Muscle layer of duodenum (tissue), 2 donors: Measurements from ENCODE around the gene MAP3K6.
"Not testable (repeated sequence)": the region's sequence is repeated elsewhere in the genome, so short reads cannot be mapped to it uniquely, and the experiment has no call there.

Source experiments
- H3K27ac ChIP-seq: one replicate; pipeline ENCODE4 v1.7.0; 2013; ENCODE audit warnings: mild to moderate bottlenecking, low read length
- H3K27me3 ChIP-seq: one replicate; pipeline ENCODE4 v1.7.0; 2013; ENCODE audit warnings: low read depth, mild to moderate bottlenecking, control low read depth, low read length
- H3K36me3 ChIP-seq, 2 donors: one replicate each; pipeline ENCODE4 v1.7.0; 2013; ENCODE audit warnings: low read length in 2 of 2, control low read depth in 1 of 2, mild to moderate bottlenecking in 1 of 2; ENCODE audit not compliant: insufficient read depth in 2 of 2, control insufficient read depth in 1 of 2
- H3K4me1 ChIP-seq, 2 donors: one replicate each; pipeline ENCODE4 v1.7.0; 2013; ENCODE audit warnings: low read length in 2 of 2, mild to moderate bottlenecking in 2 of 2, control low read depth in 1 of 2, moderate library complexity in 1 of 2; ENCODE audit not compliant: insufficient read depth in 2 of 2, control insufficient read depth in 1 of 2
- H3K4me3 ChIP-seq, 2 donors: one replicate each; pipeline ENCODE4 v1.7.0; 2013; ENCODE audit warnings: low read length in 2 of 2, low read depth in 1 of 2, mild to moderate bottlenecking in 1 of 2
- H3K9me3 ChIP-seq, 2 donors: one replicate each; pipeline ENCODE4 v1.7.0; 2013; ENCODE audit warnings: low read length in 2 of 2, control low read depth in 1 of 2, mild to moderate bottlenecking in 1 of 2; ENCODE audit not compliant: control insufficient read depth in 1 of 2
- donor health status: healthy.

MAP3K6 gene

GRCh38 chr1:27366411-27367159 lies at the start of gene MAP3K6:
TSS of gene MAP3K6 (minus strand) at chr1:27366961. CDS start at chr1:27366597, 364 bp downstream.
- Histone ChIP-seq H3K36me3 (peaks cover 10 to 27% of the 10 kb centered on the region in 2 donors), H3K4me1 (peaks cover 16 to 24% of the 10 kb centered on the region in 2 donors), H3K4me3 (peak within 1 kb of the TSS; percentile 69 to 72), H3K27ac (peak within 1 kb of the TSS; percentile 96), H3K9me3 (no peaks in the 10 kb centered on the region), H3K27me3 (no peaks in the 10 kb centered on the region)

GRCh38 chr1:27414091-27414490 lies 47.3 kb upstream of the MAP3K6 start:
- Histone ChIP-seq H3K27me3 (no peaks in the 10 kb centered on the region), H3K4me1 (peaks cover 14 to 31% of the 10 kb centered on the region in 2 donors), H3K36me3 (peaks cover 73 to 79% of the 10 kb centered on the region in 2 donors), H3K27ac (no peak overlapping the region), H3K4me3 (no peak overlapping the region), H3K9me3 (no peaks in the 10 kb centered on the region)

GRCh38 chr1:27413004-27413403 lies 46.2 kb upstream of the MAP3K6 start:
- no peaks in the 10 kb centered on the region for H3K9me3 ChIP-seq
- no peaks in the 10 kb centered on the region for H3K27me3 ChIP-seq
- H3K36me3 ChIP-seq, result peaks cover 81 to 87% of the 10 kb centered on the region in 2 donors
- no peak overlapping the region for H3K27ac ChIP-seq
- peaks cover 6 to 20% of the 10 kb centered on the region in 2 donors for H3K4me1 ChIP-seq
- no peak overlapping the region for H3K4me3 ChIP-seq

- Histone ChIP-seq H3K4me3 (no peak overlapping the region), H3K27me3 (no peaks in the 10 kb centered on the region), H3K9me3 (no peaks in the 10 kb centered on the region), H3K4me1 (peaks cover 4 to 15% of the 10 kb centered on the region in 2 donors), H3K27ac (no peak overlapping the region), H3K36me3 (peaks cover 84 to 87% of the 10 kb centered on the region in 2 donors)
These were observed 45.7 kb upstream of the MAP3K6 start for GRCh38 chr1:27412502-27412901.

- H3K4me1 ChIP-seq, result peaks cover 4 to 6% of the 10 kb centered on the region in 2 donors
- H3K27me3 ChIP-seq, result no peaks in the 10 kb centered on the region
- peaks cover 74 to 84% of the 10 kb centered on the region in 2 donors for H3K36me3 ChIP-seq
- H3K27ac ChIP-seq, result no peak overlapping the region
- no peak overlapping the region for H3K4me3 ChIP-seq
- no peaks in the 10 kb centered on the region for H3K9me3 ChIP-seq
These were observed 43.9 kb upstream of the MAP3K6 start for GRCh38 chr1:27410709-27411108.

- Histone ChIP-seq H3K27me3 (no peaks in the 10 kb centered on the region), H3K4me1 (peaks cover 4 to 15% of the 10 kb centered on the region in 2 donors), H3K9me3 (no peaks in the 10 kb centered on the region), H3K27ac (no peak overlapping the region), H3K36me3 (peaks cover 64 to 75% of the 10 kb centered on the region in 2 donors), H3K4me3 (no peak overlapping the region)
These were observed 42.9 kb upstream of the MAP3K6 start for GRCh38 chr1:27409669-27410068.

GRCh38 chr1:27408151-27408550 lies 41.4 kb upstream of the MAP3K6 start:
- H3K4me3 ChIP-seq, result no peak overlapping the region
- peaks cover 7 to 27% of the 10 kb centered on the region in 2 donors for H3K4me1 ChIP-seq
- H3K9me3 ChIP-seq, result no peaks in the 10 kb centered on the region
- H3K27me3 ChIP-seq, result no peaks in the 10 kb centered on the region
- peaks cover 49 to 64% of the 10 kb centered on the region in 2 donors for H3K36me3 ChIP-seq
- H3K27ac ChIP-seq, result no peak overlapping the region

- not testable (repeated sequence) for H3K4me3 ChIP-seq, H3K27ac ChIP-seq, H3K27me3 ChIP-seq, H3K9me3 ChIP-seq
- Histone ChIP-seq H3K36me3 (peaks cover 36 to 50% of the 10 kb centered on the region in 2 donors), H3K4me1 (peaks cover 17 to 40% of the 10 kb centered on the region in 2 donors)
These were observed 40.0 kb upstream of the MAP3K6 start for GRCh38 chr1:27406791-27407190.

- Histone ChIP-seq H3K4me1 (peaks cover 17 to 45% of the 10 kb centered on the region in 2 donors), H3K36me3 (peaks cover 35 to 47% of the 10 kb centered on the region in 2 donors), H3K9me3 (no peaks in the 10 kb centered on the region), H3K4me3 (no peak overlapping the region), H3K27me3 (no peaks in the 10 kb centered on the region), H3K27ac (no peak overlapping the region)
These were observed 39.6 kb upstream of the MAP3K6 start for GRCh38 chr1:27406362-27406680.

GRCh38 chr1:27405598-27406361 lies 39.0 kb upstream of the MAP3K6 start:
- not testable (repeated sequence) for H3K9me3 ChIP-seq, H3K27me3 ChIP-seq, H3K4me3 ChIP-seq, H3K27ac ChIP-seq
- Histone ChIP-seq H3K4me1 (peaks cover 17 to 49% of the 10 kb centered on the region in 2 donors), H3K36me3 (peaks cover 30 to 42% of the 10 kb centered on the region in 2 donors)

GRCh38 chr1:27405074-27405473 lies 38.3 kb upstream of the MAP3K6 start:
- H3K36me3 ChIP-seq, result peaks cover 23 to 35% of the 10 kb centered on the region in 2 donors
- H3K27me3 ChIP-seq, result no peaks in the 10 kb centered on the region
- H3K4me3 ChIP-seq, result no peak overlapping the region
- no peaks in the 10 kb centered on the region for H3K9me3 ChIP-seq
- peaks cover 17 to 54% of the 10 kb centered on the region in 2 donors for H3K4me1 ChIP-seq
- H3K27ac ChIP-seq, result no peak overlapping the region
